ENCODE data around the gene GSKIP.
"Not testable (repeated sequence)": the region's sequence is repeated elsewhere in the genome, so short reads cannot be mapped to it uniquely, and the experiment has no call there.

The GSKIP gene

GRCh38 chr14:96362965-96363750 lies at the start of gene GSKIP, which contains the start of gene ATG2B:
Gene GSKIP, plus strand, starts transcription at chr14:96363526. Its CDS starts 18,722 bp downstream, at chr14:96382248.
Gene ATG2B, minus strand, starts transcription at chr14:96363341. Its CDS starts 365 bp downstream, at chr14:96362976.
- peak; percentile 99 for DNase-seq

GRCh38 chr14:96316087-96316486 lies 47.2 kb upstream of the GSKIP start:
- DNase-seq = no peak

GRCh38 chr14:96318836-96319235 lies 44.5 kb upstream of the GSKIP start:
- DNase-seq = no peak

- DNase-seq = no peak
Observed at GRCh38 chr14:96320605-96321004, 42.7 kb upstream of the GSKIP start.

- DNase-seq = no peak
Observed at GRCh38 chr14:96324219-96324618, 39.1 kb upstream of the GSKIP start.

- no peak for DNase-seq
Observed at GRCh38 chr14:96338551-96338950, 24.8 kb upstream of the GSKIP start.

GRCh38 chr14:96341323-96341722 lies 22.0 kb upstream of the GSKIP start:
- DNase-seq = no peak

- DNase-seq = no peak
Observed at GRCh38 chr14:96345669-96346068, 17.7 kb upstream of the GSKIP start.

- not testable (repeated sequence) for DNase-seq
Observed at GRCh38 chr14:96347957-96348356, 15.4 kb upstream of the GSKIP start.

- no peak for DNase-seq
Observed at GRCh38 chr14:96349286-96350075, 13.8 kb upstream of the GSKIP start.

GRCh38 chr14:96351986-96352385 lies 11.3 kb upstream of the GSKIP start:
- DNase-seq = no peak

- DNase-seq = no peak
Observed at GRCh38 chr14:96352708-96353107, 10.6 kb upstream of the GSKIP start.

- DNase-seq = no peak
Observed at GRCh38 chr14:96354246-96354645, 9.1 kb upstream of the GSKIP start.

- DNase-seq = no peak
Observed at GRCh38 chr14:96357216-96357615, 6.1 kb upstream of the GSKIP start.

- DNase-seq = no peak
Observed at GRCh38 chr14:96359959-96360358, 3.4 kb upstream of the GSKIP start.

GRCh38 chr14:96362071-96362964 lies 1.0 kb upstream of the GSKIP start:
- peak; percentile 36 for DNase-seq

- DNase-seq = no peak
Observed at GRCh38 chr14:96363751-96364336, 518 bp downstream of the GSKIP start.

GRCh38 chr14:96364962-96365361 lies 1.6 kb downstream of the GSKIP start:
- DNase-seq = no peak

- no peak for DNase-seq
Observed at GRCh38 chr14:96368534-96368933, 5.2 kb downstream of the GSKIP start.

GRCh38 chr14:96370528-96370927 lies 7.2 kb downstream of the GSKIP start:
- DNase-seq = no peak

GRCh38 chr14:96373538-96373937 lies 10.2 kb downstream of the GSKIP start:
- no peak for DNase-seq

- DNase-seq = no peak
Observed at GRCh38 chr14:96376093-96376492, 12.8 kb downstream of the GSKIP start.

- no peak for DNase-seq
Observed at GRCh38 chr14:96380735-96381134, 17.4 kb downstream of the GSKIP start.

Measured in activated T-cell treated with anti-CD3 and anti-CD28 coated beads, Interleukin-2, amount 50 U/mL, for 1 hour (primary cell).